HL-60 (cell line): ENCODE results near the gene S100G.
"Not testable (repeated sequence)": the region's sequence is repeated elsewhere in the genome, so short reads cannot be mapped to it uniquely, and the experiment has no call there.

Source experiments
- DNase-seq, 2 experiments: peaks; one replicate each; pipeline ENCODE4 v3.0.0-alpha.2; 2010 to 2020; ENCODE audit warnings: low read depth in 1 of 2, low spot score in 1 of 2
- H3K27ac ChIP-seq: fragments of 250-450 bp; sonication (Bioruptor Pico); replicated peaks from 2 replicates; pipeline ENCODE4 v1.5.1; 2020; ENCODE audit warnings: mild to moderate bottlenecking, moderate library complexity
- H3K27me3 ChIP-seq: fragments of 250-450 bp; sonication (Bioruptor Pico); 2 replicates; pipeline ENCODE4 v1.5.1; 2021; ENCODE audit warnings: mild to moderate bottlenecking, moderate library complexity; ENCODE audit not compliant: insufficient read depth, poor library complexity, severe bottlenecking
- H3K4me3 ChIP-seq: replicated peaks from 2 replicates; pipeline ENCODE4 v1.5.1; 2011; ENCODE audit warnings: mild to moderate bottlenecking, control low read depth, low read length; ENCODE audit not compliant: insufficient read depth
- CTCF ChIP-seq: IDR thresholded peaks from one replicate; pipeline ENCODE4 v1.5.1; 2011; ENCODE audit warnings: low read length, control low read depth, inconsistent platforms; ENCODE audit not compliant: insufficient read depth
- GABPA ChIP-seq: IDR thresholded peaks from 2 replicates; pipeline ENCODE4 v1.6.1; 2012; ENCODE audit warnings: low read depth
- POLR2AphosphoS5 ChIP-seq: IDR thresholded peaks from 2 replicates; pipeline ENCODE4 v1.6.1; 2012; ENCODE audit warnings: low read depth
- REST ChIP-seq: IDR thresholded peaks from 2 replicates; pipeline ENCODE4 v1.6.1; 2012; ENCODE audit warnings: low read depth; ENCODE audit not compliant: insufficient replicate concordance
- SPI1 ChIP-seq: IDR thresholded peaks from 2 replicates; pipeline ENCODE4 v1.6.1; 2012; ENCODE audit warnings: low read depth, mild to moderate bottlenecking, borderline replicate concordance

Gene S100G

GRCh38 chrX:16617382-16617781 lies 32.6 kb upstream of the S100G start:
- Histone ChIP-seq H3K4me3 (no peak overlapping the region), H3K27me3 (no peaks in the 10 kb centered on the region), H3K27ac (no peak overlapping the region)
- no peak for TF ChIP-seq SPI1
- no peak for TF ChIP-seq GABPA
- no peak for TF ChIP-seq POLR2AphosphoS5
- TF ChIP-seq REST: no peak
- DNase-seq: no peak

GRCh38 chrX:16618422-16618821 lies 31.5 kb upstream of the S100G start:
- Histone ChIP-seq H3K4me3 (no peak overlapping the region), H3K27me3 (no peaks in the 10 kb centered on the region), H3K27ac (no peak overlapping the region)
- no peak for DNase-seq
- no peak for TF ChIP-seq CTCF
- no peak for TF ChIP-seq SPI1
- no peak for TF ChIP-seq REST
- TF ChIP-seq POLR2AphosphoS5: no peak
- no peak for TF ChIP-seq GABPA

- TF ChIP-seq CTCF (no peak), SPI1 (no peak), REST (no peak), GABPA (no peak), POLR2AphosphoS5 (no peak)
- no peaks in the 10 kb centered on the region for H3K27me3 ChIP-seq
These were observed 30.9 kb upstream of the S100G start for GRCh38 chrX:16619024-16619423.

GRCh38 chrX:16628511-16628910 lies 21.4 kb upstream of the S100G start:
- not testable (repeated sequence) for H3K4me3 ChIP-seq, H3K27me3 ChIP-seq, H3K27ac ChIP-seq, DNase-seq

More at GRCh38 chrX:16619024-16619423, 30.9 kb upstream of the S100G start:
- no peak overlapping the region for H3K27ac ChIP-seq
- DNase-seq: no peak
- H3K4me3 ChIP-seq: no peak overlapping the region
